Gastrocnemius medialis (tissue), 4 donors: ENCODE results near the gene TM2D1. TPM values are rescaled to one million over a fixed set of nuclear protein-coding genes. Genes with fewer than 3 reads are reported as not detected.

ENCODE experiments used
- total RNA-seq, 4 donors: library from RNA; depleted of rRNA; stranded (reverse); fragments of >200 nt; gene quantifications; one replicate each; pipeline versions ENCODE4 v1.1.0 to v1.2.3, GENCODE V29; 2016

Gene TM2D1
- total RNA-seq, 4 donors from 2014 or later = 33.6 to 56.8 (median 38.5) TPM

Other genes starting within 250 kb of the TM2D1 start
- 10 to 100 TPM; 19.3 to 44.8 (median 26.0) TPM for gene PATJ, start 17.3 kb upstream of the TM2D1 start, total RNA-seq